GM18507 (cell line): ENCODE data around the gene PRSS53.
A peak's percentile ranks its signal among the peaks of the same experiment; 100 is the strongest.
"Not testable (repeated sequence)": the region's sequence is repeated elsewhere in the genome, so short reads cannot be mapped to it uniquely, and the experiment has no call there.

Source experiments
- DNase-seq: peaks from one replicate; pipeline ENCODE4 v3.0.0; 2011; ENCODE audit warnings: low read depth; ENCODE audit not compliant: insufficient read length; ENCODE audit errors: extremely low spot score
- FAIRE-seq: peaks from 2 replicates; lab custom pipeline; 2011; peaks lifted over from hg19 to GRCh38; lab: Jason Lieb, UNC

PRSS53 gene

DNA sequence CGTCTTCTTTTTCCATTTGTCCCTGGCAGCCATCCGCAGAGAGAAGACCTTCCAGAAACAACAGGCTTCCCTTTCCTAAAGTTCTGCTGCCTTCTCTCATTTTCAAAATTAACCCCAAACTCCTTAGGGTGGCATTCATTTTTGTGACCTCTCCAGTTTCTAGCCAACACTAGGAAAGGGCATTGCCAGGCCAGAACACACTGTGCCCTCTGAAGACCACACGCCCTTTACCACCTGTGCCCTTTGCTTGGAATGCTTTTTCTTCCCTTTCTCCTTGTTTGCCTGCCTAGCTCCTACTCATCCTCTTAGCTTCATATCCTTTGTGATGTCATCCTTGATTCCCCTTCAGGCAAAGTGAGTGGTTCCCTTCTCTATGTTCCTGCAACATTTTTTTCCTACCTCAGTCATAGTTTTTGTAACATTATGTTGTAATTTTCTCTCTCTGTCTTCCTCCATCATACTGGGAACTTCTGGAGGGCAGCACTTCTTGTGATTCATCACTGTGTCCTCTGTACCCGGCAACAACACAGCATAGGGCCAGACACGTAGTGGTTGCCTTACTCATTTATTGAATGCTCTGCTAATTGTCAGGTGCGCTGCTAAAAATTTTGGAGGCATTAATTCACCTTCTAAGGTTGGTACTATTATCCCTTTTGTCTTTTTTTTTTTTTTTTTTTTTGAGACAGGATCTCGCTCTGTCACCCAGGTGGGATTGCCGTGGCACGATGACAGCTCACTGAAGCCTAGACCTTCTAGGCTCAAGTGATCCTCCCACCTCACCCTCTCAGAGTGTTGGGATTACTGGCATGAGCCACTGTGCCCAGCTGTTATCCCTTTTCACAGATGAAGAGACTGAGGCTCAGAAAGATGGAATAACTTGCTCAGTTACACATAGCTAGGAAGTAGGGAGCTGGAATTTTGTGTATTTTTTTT lies 29.7 kb upstream of the PRSS53 start:
- DNase-seq (no peak), FAIRE-seq (no peak)

DNA sequence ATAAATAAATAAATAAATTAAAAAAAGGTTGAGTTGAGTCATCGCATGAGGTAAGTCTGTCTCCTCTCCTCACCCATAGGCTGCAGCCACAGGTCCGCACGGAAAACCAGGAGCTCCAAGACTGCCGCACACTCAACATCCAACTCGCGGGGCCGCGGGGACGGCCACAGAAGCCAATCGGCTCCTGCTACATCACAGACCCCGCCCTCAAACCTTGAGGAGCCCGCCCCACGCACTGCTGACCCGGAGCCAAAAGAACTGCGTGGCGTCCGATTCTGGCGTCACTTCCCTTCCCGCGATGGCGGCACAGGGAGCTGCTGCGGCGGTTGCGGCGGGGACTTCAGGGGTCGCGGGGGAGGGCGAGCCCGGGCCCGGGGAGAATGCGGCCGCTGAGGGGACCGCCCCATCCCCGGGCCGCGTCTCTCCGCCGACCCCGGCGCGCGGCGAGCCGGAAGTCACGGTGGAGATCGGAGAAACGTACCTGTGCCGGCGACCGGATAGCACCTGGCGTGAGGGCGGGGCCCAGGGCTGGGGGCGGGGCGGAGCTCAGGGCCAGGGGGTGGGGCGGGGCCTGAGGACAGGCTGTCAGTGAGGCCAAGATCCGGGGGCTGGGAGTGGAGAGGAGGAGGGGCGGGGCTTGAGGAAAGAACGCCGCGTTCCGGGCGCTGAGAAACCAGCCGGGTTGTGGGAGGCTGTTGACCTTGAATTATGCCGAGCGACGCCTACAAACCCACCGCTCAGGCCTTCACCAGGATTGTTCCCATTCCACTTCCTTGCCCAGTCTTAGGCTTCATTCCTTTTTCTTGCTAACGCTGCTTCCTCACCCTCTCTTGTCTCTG lies 28.9 kb upstream of the PRSS53 start, which contains the start of gene KAT8:
TSS of gene KAT8 (plus strand) at position 281 of the 839 bp plus-strand sequence. CDS start at position 299, 18 bp downstream.
- DNase-seq (peak; percentile 95), FAIRE-seq (peak; percentile 97)

DNA sequence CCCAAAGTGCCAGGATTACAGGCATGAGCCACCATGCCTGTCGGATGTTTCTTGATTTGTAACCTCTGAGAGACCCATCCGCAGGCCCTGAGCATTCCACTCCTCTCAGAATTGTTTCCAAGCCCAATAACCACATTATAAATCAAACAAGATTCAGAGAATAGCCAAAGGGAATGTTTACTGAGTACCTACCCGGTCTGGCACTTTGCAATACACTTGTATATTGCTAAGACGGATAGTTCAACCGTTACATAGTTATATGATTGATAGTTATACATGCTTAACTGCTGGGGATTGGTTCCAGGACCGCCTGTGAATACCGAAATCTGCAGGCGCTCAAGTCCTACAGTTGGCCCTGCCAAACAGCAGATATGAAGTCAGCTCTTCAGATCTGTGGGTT lies 25.7 kb upstream of the PRSS53 start:
- FAIRE-seq (no peak), DNase-seq (no peak)

DNA sequence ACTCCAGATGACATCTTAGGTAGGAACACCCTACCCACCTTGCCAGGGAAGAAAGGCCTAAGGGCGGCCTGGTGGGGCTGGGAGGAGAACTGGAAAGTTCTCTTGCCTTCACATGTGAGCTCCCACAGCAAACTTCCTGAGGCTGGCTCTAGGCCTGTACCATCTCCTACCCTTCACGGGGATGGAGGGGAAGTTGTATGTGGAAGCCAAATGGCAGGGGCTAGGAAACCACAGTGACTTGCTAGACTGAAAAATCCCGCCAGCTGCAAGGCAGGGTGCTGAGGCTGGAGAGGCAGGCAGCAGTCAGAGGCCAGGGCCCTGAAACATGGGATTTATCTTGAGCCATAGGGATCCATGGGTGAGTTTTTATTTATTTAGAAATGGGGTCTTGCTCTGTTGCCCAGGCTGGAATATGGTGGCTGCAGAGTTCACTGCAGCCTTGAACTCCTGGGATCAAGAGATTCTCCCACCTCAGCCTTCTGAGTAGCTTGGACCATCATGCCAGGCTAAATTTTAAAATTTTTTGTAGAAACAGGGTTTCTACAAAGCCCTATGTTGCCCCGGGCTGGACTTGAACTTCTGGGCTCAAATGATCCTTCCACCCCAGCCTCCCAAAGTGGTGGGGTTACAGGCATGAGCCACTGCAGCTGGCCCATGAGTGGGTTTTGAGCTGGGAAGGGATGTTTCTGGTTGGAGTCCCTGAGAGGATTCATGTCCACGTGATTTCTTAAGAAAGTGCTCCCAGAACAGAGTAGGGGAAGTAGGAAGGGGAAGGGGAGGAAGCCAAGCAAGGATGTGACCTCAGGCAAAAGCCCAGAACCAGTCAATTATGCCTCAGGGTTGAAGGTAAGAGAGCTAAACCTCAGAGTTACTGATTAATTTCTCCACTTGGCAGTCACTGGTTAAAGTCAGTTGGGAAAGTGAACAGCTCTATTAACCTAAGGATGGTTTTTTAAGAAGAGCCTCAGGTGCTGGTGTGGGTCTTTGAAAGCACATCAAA lies 24.7 kb upstream of the PRSS53 start:
- DNase-seq (no peak), FAIRE-seq (peak; percentile 90)

DNA sequence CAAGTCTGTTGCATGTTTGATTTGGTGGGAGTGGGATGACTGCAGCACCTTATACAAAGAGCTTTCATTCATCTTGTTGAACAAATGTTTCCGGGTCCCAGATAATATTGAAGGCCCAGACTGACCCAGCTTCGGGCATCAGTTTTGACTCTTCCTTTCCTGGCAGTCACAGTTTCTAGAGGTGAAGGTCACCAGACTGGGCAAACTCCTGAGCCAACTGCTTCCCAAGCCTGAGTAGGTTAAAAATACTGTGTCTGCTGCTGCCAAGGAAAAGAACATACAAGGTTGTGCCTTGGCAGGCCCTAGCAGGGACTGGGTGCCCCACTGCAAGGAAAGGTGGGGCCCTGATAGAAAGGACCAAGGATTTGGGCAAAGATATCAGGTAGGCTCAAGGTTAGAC lies 24.0 kb upstream of the PRSS53 start:
- FAIRE-seq (no peak), DNase-seq (no peak)

DNA sequence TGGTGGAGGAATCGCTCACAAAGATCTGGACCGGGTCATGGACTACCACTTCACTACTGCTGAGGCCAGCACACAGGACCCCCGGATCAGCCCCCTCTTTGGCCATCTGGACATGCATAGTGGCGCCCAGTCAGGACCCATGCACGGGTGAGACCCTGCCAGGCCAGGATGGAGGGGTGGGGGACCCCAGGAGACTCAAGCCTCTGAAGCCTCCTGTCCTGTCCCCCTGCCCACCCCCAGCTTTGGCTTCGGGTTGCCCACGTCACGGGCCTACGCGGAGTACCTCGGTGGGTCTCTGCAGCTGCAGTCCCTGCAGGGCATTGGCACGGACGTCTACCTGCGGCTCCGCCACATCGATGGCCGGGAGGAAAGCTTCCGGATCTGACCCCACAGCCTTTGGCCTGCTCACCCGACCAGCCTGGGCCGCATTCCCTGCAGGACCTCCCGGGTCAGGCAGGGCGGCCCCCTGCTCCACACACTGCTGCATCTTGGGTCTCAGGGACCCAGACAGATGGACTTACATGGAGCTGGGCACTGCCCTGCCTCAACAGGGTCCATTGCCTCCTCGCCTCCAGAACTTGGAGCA lies 23.2 kb upstream of the PRSS53 start:
- no peak for FAIRE-seq
- no peak for DNase-seq

DNA sequence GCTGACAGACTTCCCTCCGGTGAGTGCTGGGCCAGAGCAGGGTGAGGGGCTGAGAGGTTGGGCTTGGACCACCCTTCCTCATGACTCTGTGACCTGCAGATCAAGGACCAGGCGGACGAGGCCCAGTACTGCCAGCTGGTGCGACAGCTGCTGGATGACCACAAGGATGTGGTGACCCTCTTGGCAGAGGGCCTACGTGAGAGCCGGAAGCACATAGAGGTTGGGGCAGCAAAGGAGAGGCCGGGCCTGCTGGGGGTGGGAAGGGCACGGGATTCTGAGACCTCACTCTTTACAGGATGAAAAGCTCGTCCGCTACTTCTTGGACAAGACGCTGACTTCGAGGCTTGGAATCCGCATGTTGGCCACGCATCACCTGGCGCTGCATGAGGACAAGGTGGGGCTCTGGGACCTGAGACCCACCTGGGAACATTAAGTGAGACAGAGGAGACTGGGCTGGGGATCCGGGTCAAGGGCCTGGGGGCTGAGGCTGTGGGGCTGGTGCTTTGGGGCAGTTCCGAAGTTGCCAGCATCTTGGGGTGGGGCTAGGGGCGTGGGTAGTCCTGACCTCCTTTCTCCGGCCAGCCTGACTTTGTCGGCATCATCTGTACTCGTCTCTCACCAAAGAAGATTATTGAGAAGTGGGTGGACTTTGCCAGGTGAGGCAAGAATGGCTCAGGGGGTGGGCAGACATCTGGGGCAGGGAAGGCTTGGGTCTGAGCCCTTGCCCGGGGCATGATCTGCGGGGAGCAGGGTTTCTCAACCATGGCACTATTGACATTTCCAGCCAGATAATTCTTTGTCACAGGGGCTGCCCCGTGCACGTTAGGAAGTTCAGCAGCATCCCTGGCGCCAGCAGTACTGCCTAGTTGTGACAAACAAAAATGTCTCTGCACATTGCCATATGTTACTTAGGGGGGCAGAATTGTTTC lies 21.6 kb upstream of the PRSS53 start:
- FAIRE-seq (no peak), DNase-seq (no peak)

DNA sequence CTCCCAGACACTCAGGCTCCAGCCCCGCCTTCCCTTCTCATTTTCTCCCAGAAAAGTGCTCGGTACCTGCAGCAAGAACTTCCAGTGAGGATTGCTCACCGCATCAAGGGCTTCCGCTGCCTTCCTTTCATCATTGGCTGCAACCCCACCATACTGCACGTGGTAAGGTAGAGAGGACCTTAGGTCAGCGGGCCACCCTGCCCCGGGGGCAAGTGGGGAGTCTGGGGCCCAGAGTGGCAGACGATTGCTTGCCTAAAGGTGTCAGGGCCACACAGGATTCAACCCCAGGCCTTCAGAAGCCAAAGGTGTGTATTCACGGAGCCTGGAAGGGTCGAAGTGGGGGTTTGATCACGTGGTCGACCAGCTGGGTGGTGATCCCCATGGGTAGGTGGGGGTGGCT lies 20.9 kb upstream of the PRSS53 start:
- DNase-seq (no peak), FAIRE-seq (no peak)

DNA sequence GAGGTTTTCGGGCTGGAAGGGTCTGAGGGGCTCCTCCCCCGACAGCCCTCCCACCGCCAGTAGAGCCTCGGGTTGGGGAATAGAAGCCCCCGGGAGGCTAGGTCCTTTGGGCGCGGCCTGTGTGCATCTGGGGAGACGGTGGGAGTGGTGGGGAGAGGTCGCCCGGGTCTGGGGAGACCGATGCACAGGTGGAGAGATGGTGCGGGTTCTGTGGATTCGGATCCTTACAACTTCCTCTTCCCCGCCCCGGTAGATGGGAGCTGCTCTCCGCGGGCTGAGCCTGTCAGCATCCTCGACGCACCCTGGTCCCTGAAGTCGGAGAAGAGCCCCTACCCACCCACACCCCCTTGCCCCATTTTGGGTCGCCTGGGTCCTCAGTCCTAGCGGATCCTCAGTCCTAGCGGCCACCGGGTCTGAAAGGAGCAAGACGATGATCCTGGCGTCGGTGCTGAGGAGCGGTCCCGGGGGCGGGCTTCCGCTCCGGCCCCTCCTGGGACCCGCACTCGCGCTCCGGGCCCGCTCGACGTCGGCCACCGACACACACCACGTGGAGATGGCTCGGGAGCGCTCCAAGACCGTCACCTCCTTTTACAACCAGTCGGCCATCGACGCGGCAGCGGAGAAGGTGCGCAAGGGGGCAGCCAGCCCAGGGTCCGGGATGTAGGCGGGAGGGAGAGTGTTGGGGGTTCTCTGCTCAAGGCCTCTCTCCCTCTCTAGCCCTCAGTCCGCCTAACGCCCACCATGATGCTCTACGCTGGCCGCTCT lies 20.2 kb upstream of the PRSS53 start:
- FAIRE-seq (no peak), DNase-seq (no peak)

DNA sequence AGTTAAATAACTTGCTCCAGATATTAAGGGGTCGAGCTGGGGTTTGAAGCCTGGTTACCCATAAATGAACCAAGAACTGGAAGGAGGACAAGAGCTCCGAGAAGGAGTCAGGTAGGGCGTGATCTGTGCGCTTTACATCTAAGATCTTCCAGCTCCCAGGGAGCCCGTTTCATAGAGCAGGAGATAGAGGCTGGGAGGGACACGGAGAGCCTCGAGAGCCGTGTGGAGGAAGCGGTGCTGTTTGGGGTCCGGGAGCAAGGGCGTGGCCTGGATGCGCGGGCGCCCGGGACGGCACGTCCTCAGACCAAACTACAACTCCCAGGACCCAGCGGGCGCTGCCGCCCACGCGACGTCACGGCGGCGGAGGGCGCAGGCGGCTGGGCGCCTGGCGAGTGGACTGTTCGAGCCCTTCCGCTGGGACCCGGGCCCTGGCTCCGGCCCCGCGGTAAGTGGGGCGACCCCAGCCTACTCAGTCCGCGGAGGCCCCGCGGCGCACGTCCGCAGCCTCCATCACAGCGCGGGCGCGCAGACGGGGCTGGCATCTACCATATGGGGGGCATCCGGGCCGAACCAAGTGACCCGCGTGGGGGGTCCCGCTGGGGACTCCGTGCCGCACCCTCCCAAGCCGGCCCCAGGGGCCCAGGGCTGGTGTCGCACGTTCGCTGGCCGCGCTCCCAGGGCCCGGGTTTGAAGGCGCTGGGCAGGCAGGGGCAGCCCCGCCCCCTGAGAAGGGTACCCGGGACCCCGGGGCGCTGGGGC lies 19.5 kb upstream of the PRSS53 start, which contains the start of gene BCKDK:
TSS of gene BCKDK (plus strand) at position 352 of the 759 bp plus-strand sequence. CDS start 838 bp downstream, outside the sequence.
- DNase-seq = peak; percentile 71
- peak; percentile 89 for FAIRE-seq

DNA sequence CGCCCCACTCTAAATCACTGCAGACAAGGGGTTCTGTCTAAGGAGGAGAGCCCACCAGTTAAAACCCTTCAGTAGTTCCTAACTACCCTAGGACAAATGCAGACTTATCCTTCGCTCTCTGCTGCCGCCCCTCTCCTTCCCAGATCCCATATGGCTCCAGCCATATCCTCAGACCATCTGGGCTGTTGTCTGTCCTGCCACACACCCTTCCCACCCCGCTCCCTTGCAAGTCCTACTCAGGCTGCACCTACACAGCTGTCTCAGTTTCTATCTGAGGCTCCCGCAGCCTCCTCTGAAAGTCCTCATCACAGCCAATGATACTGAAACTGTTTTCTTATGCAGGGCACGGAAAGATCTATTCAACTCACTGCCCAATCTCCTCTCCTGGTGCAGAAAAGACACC lies 18.7 kb upstream of the PRSS53 start:
- DNase-seq (no peak), FAIRE-seq (peak; percentile 76)

DNA sequence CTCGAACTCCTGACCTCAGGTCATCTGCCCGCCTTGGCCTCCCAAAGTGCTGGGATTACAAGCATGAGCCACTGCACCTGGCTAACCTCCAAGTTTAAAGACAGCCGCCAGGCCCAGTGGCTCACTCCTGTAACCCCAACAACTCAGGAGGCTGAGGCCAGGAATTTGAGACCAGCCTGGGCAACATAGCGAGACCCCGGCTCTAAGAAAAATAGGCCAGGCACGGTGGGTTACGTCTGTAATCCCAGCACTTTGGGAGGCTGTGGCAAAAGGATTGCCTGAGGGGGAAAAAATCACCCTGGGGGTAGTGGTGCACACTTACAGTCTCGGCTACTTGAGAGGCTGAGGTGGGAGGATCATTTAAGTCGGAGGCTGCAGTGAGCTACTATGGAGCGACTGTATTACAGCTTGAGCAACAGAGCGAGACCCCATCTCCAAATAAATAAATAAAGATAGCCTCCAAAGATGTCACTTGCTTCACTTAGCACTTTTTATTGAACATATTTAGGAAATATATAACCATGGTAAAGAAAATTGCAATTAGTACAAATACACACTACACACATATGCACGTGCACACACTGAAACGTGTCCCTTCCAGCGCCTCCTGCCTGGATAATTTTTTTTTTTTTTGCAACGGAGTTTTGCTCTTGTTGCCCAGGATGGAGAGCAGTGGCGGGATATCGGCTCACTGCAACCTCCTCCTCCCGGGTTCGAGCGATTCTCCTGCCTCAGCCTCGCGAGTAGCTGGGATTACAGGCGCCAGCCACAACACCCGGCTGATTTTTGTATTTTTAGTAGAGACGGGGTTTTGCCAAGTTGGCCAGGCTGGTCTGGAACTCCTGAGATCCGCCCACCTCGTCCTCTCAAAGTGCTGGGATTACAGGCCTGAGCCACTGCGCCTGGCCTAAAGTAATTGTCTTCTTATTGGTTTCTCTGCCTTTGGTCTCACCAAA lies 18.0 kb upstream of the PRSS53 start:
- FAIRE-seq (no peak), DNase-seq (no peak)

DNA sequence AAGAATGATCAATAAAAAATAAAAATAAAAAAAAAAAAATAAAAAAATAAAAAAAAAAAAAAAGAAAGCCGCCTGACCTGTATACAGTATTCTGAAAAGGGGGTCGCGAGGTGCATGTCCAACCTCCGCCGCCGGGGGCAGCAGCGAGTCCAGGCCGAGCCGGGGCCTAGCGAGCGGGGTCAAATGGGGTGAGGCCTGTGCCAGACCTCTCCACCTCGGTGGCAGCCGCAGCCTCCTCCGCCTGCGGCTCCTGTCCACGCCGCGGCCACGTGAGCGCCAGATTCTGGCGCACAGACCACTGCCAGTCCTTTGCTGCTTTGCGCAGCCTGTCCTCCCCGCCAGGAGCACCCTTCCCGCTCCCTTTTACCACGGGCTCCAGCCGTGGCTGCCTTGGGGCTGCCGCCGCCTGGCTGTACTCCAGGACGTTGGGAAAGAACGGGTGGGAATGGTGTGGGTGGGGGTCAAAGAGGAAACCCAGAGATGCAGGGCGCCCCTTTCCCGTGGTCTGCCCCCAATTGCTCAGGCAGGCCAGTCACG lies 17.0 kb upstream of the PRSS53 start:
- DNase-seq = peak; percentile 64
- peak; percentile 70 for FAIRE-seq

DNA sequence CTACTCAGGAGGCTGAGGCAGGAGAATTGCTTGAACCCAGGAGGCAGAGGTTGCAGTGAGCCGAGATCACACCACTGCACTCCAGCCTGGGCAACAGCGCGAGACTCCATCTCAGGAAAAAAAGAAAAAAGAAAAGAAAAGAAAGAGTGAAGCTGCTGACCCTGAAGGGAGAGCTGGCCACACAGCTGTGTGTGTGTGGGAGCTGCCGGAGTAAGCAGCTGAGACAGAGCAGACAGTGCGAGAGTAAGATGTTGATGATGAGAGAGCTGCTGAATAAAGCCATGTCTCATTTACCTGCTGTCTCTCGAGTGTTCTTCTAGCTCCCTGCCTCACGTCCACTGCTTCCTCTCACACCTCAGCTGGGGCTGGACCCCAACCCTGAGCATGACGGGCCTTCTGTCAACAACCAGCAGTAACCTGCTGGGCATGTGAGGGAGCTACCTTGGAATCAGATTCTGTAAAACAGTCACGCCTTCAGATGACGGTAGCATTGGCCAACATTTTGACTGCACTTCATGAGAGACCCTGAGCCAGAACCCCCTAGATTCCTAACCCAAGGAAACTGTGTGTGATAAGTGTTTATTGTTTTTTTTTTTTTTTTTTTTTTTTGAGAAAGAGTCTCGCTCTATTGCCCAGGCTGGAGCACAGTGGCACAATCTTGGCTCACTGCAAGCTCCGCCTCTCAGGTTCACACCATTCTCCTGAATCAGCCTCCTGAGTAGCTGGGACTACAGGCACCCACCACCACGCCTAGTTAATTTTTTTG lies 12.3 kb upstream of the PRSS53 start:
- not testable (repeated sequence) for DNase-seq, FAIRE-seq
